Liver (tissue), 2 donors: ENCODE data around the gene TUBB4A.

Source experiments
- CTCF ChIP-seq: fragments of 150-350 bp; IDR thresholded peaks from 2 replicates; pipeline ENCODE4 v1.5.1; 2017; ENCODE audit warnings: improper control_type of control experiment, low read depth, low read length; ENCODE audit not compliant: missing input control
- YY1 ChIP-seq: IDR thresholded peaks from 2 replicates; pipeline ENCODE4 v1.6.1; 2016; ENCODE audit warnings: antibody characterized with exemption, mild to moderate bottlenecking
- ZBTB33 ChIP-seq: IDR thresholded peaks from 2 replicates; pipeline ENCODE4 v1.6.1; 2016; ENCODE audit warnings: antibody characterized with exemption
- donor health status: healthy.

- TF ChIP-seq YY1 (no peak), ZBTB33 (no peak), CTCF (no peak)
Observed at GRCh38 chr19:6459262-6460098, 42.6 kb downstream of the TUBB4A start, which contains the start of gene SLC25A23.
